NB4 (cell line): ENCODE measurements around the gene MEGF11.

ENCODE experiments used
- CTCF ChIP-seq: IDR thresholded peaks from one replicate; pipeline ENCODE4 v1.5.1; 2012; ENCODE audit warnings: low read depth, low read length
- MAX ChIP-seq: IDR thresholded peaks from 2 replicates; pipeline ENCODE4 v1.6.1; 2011; ENCODE audit warnings: low read depth, low read length
- MYC ChIP-seq: IDR thresholded peaks from 2 replicates; pipeline ENCODE4 v1.6.1; 2011; ENCODE audit warnings: low read depth, low read length
- POLR2A ChIP-seq: IDR thresholded peaks from 2 replicates; pipeline ENCODE4 v1.6.1; 2011; ENCODE audit warnings: mild to moderate bottlenecking; ENCODE audit not compliant: insufficient read length; ENCODE audit errors: extremely low read depth

DNA sequence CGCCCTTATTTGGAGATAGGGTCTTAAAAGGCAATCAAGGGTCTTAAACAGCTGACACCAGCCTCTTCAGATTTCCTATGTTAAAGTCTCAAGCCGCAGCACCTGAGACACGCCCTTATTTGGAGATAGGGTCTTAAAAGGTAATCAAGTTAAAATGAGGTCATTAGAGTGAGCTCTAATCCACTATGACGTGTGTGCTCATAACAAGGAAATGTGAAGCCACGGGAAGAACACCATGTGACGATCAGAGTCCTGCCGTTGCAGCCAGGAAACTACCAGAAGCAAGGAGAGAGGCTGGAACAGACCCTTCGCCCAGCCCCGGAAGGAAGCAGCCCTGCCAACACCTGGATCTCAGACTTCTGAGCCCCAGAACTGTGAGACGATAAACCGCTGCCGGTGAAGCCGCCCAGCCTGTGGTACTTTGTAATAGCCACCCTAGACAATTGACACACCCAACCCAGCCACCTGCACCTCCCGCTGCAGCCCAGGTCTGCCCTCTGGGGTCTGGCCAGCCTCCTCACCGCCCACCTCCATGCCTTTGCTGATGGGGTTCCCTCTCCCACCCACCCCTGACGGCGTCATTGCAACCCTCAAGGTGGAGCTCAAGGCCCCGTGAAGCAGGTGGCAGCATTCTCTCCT is 137.9 kb downstream of the MEGF11 start:
- no peak for TF ChIP-seq POLR2A
- no peak for TF ChIP-seq CTCF
- no peak for TF ChIP-seq MAX
- TF ChIP-seq MYC, result no peak
